Neuronal stem cell (in vitro differentiated cells): ENCODE measurements around the gene CDC45.
A peak's percentile ranks its signal among the peaks of the same experiment; 100 is the strongest.

Experiments
- DNase-seq: peaks from one replicate; pipeline ENCODE4 v3.0.0-alpha.2; 2013; ENCODE audit warnings: low spot score
- H2AFZ ChIP-seq: one replicate; pipeline ENCODE4 v1.6.1; 2013; ENCODE audit warnings: mild to moderate bottlenecking, low read length, inconsistent platforms
- H2AK5ac ChIP-seq: 2 replicates; pipeline ENCODE4 v1.6.1; 2013; ENCODE audit warnings: low read depth, mild to moderate bottlenecking, inconsistent platforms, low read length, moderate library complexity, mixed read lengths
- H2BK120ac ChIP-seq: 2 replicates; pipeline ENCODE4 v1.6.1; 2013; ENCODE audit warnings: low read depth, mild to moderate bottlenecking, inconsistent platforms, low read length, moderate library complexity, mixed read lengths
- H2BK12ac ChIP-seq: one replicate; pipeline ENCODE4 v1.6.1; 2013; ENCODE audit warnings: low read length, inconsistent platforms
- H2BK15ac ChIP-seq: 2 replicates; pipeline ENCODE4 v1.6.1; 2013; ENCODE audit warnings: mild to moderate bottlenecking, low read length, inconsistent platforms, mixed read lengths
- H2BK5ac ChIP-seq: one replicate; pipeline ENCODE4 v1.6.1; 2013; ENCODE audit warnings: inconsistent platforms, mild to moderate bottlenecking, low read length, moderate library complexity
- H3K14ac ChIP-seq: one replicate; pipeline ENCODE4 v1.6.1; 2013; ENCODE audit warnings: low read length, inconsistent platforms
- H3K18ac ChIP-seq: 2 replicates; pipeline ENCODE4 v1.6.1; 2013; ENCODE audit warnings: low read length, inconsistent platforms
- H3K23ac ChIP-seq: 2 replicates; pipeline ENCODE4 v1.6.1; 2013; ENCODE audit warnings: low read depth, mild to moderate bottlenecking, mixed read lengths, low read length, inconsistent platforms; ENCODE audit not compliant: poor library complexity
- H3K27ac ChIP-seq: replicated peaks from 3 replicates; pipeline ENCODE4 v1.5.1; 2013; ENCODE audit warnings: low read length, inconsistent platforms
- H3K27me3 ChIP-seq, 3 experiments: 2 replicates each; pipeline ENCODE4 v1.6.1; 2013; ENCODE audit warnings: low read length in 3 of 3, mild to moderate bottlenecking in 2 of 3, inconsistent platforms in 1 of 3, low read depth in 1 of 3, mixed read lengths in 1 of 3, moderate library complexity in 1 of 3; ENCODE audit not compliant: control insufficient read depth in 3 of 3, insufficient read depth in 3 of 3
- H3K36me3 ChIP-seq, 2 donors: replicated peaks in 1 of 2; 2 replicates each; pipeline ENCODE4 v1.6.1; 2013; ENCODE audit warnings: low read length in 2 of 2; ENCODE audit not compliant: control insufficient read depth in 2 of 2, insufficient read depth in 2 of 2
- H3K4ac ChIP-seq: 2 replicates; pipeline ENCODE4 v1.6.1; 2013; ENCODE audit warnings: inconsistent platforms, mild to moderate bottlenecking, low read length, moderate library complexity
- H3K4me1 ChIP-seq, 2 donors: 1 replicate in 1 of 2; 2 replicates in 1 of 2; pipeline ENCODE4 v1.6.1; 2013; ENCODE audit warnings: low read length in 2 of 2, low read depth in 1 of 2; ENCODE audit not compliant: control insufficient read depth in 2 of 2, insufficient read depth in 1 of 2
- H3K4me2 ChIP-seq: one replicate; pipeline ENCODE4 v1.6.1; 2013; ENCODE audit warnings: mild to moderate bottlenecking, low read length, inconsistent platforms; ENCODE audit not compliant: insufficient read depth, poor library complexity, severe bottlenecking
- H3K4me3 ChIP-seq, 2 donors: 2 replicates each; pipeline ENCODE4 v1.5.1; 2013; ENCODE audit warnings: low read length in 2 of 2, mild to moderate bottlenecking in 2 of 2, inconsistent platforms in 1 of 2, moderate library complexity in 1 of 2
- H3K79me1 ChIP-seq: one replicate; pipeline ENCODE4 v1.6.1; 2013; ENCODE audit warnings: low read depth, mild to moderate bottlenecking, inconsistent platforms, low read length, moderate library complexity
- H3K9ac ChIP-seq: one replicate; pipeline ENCODE4 v1.6.1; 2013; ENCODE audit warnings: mild to moderate bottlenecking, low read depth, low read length, inconsistent platforms; ENCODE audit not compliant: poor library complexity
- H3K9me3 ChIP-seq, 2 donors: replicated peaks in 1 of 2; 2 replicates each; pipeline versions ENCODE3 to v1.6.1; 2013; ENCODE audit warnings: low read length in 2 of 2, mild to moderate bottlenecking in 2 of 2, inconsistent platforms in 1 of 2, low read depth in 1 of 2, mixed read lengths in 1 of 2, moderate library complexity in 1 of 2; ENCODE audit not compliant: control insufficient read depth in 2 of 2, insufficient read depth in 1 of 2
- H4K8ac ChIP-seq: one replicate; pipeline ENCODE4 v1.6.1; 2013; ENCODE audit warnings: low read depth, mild to moderate bottlenecking, inconsistent platforms, low read length, moderate library complexity
- H4K91ac ChIP-seq: one replicate; pipeline ENCODE4 v1.6.1; 2013; ENCODE audit warnings: low read length, low read depth, mild to moderate bottlenecking, inconsistent platforms; ENCODE audit not compliant: poor library complexity
- WGBS, 2 donors: extraction: QIAGEN DNeasy Blood & Tissue Kit; methylation state at CpG; one replicate each; pipeline ENCODE4 v1.1.7; 2013; ENCODE audit warnings: missing lambda C conversion rate in 2 of 2, mixed read lengths in 1 of 2; ENCODE audit not compliant: insufficient read length in 2 of 2, insufficient replicate concordance in 1 of 2; ENCODE audit errors: extremely low coverage in 2 of 2; 5-methylcytosine and 5-hydroxymethylcytosine counted together

The CDC45 gene

DNA sequence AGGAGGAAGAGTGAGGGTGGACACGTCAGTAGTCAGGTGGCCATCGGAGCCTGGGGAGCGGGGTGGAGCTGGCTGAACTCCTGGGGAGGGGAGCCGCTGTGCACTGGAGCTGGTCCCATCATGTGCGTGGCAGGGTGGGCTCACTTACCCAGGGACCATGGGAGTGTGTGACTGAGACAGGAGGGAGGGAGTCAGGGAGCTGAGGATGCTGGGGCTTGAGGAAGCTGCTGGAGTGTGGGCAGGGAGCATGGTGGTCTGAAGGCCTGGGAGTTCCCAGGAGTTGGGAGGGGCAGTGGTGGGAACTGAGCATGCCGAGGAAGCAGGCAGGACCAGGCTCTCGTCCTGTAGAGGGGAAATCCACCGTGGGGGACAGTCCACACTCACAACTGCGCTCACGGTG is 26.5 kb downstream of the CDC45 start:
- peak overlapping the region; percentile 18 for H2BK12ac ChIP-seq
- H2BK5ac ChIP-seq: peak overlapping the region; percentile 71
- peak overlapping the region; percentile 53 for H3K18ac ChIP-seq
- H2AFZ ChIP-seq: no peak overlapping the region
- H3K14ac ChIP-seq: no peak overlapping the region
- H3K9ac ChIP-seq: peak overlapping the region; percentile 68
- H3K27ac ChIP-seq: no peak overlapping the region
- H3K23ac ChIP-seq: peak overlapping the region; percentile 82
- no peak overlapping the region for H3K4me2 ChIP-seq
- DNase-seq: no peak
- H3K4ac ChIP-seq: no peak overlapping the region
- H4K8ac ChIP-seq: no peak overlapping the region
- H3K36me3 ChIP-seq: peaks cover 29 to 90% of the 10 kb centered on the region in 2 donors
- H3K4me3 ChIP-seq: peak overlapping the region in 1 of 2 donors; percentile 16
- H2BK15ac ChIP-seq: no peak overlapping the region
- H4K91ac ChIP-seq: no peak overlapping the region
- no peak overlapping the region for H2AK5ac ChIP-seq
- no peaks in the 10 kb centered on the region for H3K9me3 ChIP-seq
- no peaks in the 10 kb centered on the region for H3K4me1 ChIP-seq
- no CpG with 5 or more reads among the region's 10 CpGs for WGBS, 2 donors
- no peak overlapping the region for H2BK120ac ChIP-seq
- H3K79me1 ChIP-seq: peaks cover 5% of the 10 kb centered on the region
- no peaks in the 10 kb centered on the region for H3K27me3 ChIP-seq

DNA sequence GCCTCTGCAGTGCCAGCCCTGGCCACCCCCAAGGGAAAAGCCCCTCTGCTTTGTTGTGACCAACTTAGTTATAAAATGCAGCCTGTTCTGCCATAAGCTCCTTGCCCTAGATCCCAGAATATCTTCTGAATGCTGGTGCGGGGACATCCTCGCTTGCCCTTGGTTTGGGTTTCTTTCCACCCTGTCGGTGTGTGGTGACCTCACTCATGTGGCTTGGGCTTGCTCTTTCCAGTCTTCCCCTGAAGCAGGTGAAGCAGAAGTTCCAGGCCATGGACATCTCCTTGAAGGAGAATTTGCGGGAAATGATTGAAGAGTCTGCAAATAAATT is 27.8 kb downstream of the CDC45 start:
- Histone ChIP-seq H3K4me3 (no peak overlapping the region), H2AK5ac (no peak overlapping the region), H2BK120ac (no peak overlapping the region), H3K36me3 (peaks cover 32 to 95% of the 10 kb centered on the region in 2 donors), H2AFZ (no peak overlapping the region), H3K4me2 (no peak overlapping the region), H3K27ac (no peak overlapping the region), H2BK5ac (peak overlapping the region; percentile 29), H3K18ac (no peak overlapping the region), H3K4ac (no peak overlapping the region), H3K9me3 (no peaks in the 10 kb centered on the region), H3K23ac (peak overlapping the region; percentile 68), H3K27me3 (no peaks in the 10 kb centered on the region), H2BK15ac (no peak overlapping the region), H3K79me1 (peaks cover 5% of the 10 kb centered on the region), H2BK12ac (no peak overlapping the region), H3K9ac (no peak overlapping the region), H3K4me1 (no peaks in the 10 kb centered on the region), H4K91ac (no peak overlapping the region), H3K14ac (no peak overlapping the region), H4K8ac (no peak overlapping the region)
- DNase-seq: no peak
- WGBS, 2 donors: no CpG with 5 or more reads among the region's 4 CpGs

DNA sequence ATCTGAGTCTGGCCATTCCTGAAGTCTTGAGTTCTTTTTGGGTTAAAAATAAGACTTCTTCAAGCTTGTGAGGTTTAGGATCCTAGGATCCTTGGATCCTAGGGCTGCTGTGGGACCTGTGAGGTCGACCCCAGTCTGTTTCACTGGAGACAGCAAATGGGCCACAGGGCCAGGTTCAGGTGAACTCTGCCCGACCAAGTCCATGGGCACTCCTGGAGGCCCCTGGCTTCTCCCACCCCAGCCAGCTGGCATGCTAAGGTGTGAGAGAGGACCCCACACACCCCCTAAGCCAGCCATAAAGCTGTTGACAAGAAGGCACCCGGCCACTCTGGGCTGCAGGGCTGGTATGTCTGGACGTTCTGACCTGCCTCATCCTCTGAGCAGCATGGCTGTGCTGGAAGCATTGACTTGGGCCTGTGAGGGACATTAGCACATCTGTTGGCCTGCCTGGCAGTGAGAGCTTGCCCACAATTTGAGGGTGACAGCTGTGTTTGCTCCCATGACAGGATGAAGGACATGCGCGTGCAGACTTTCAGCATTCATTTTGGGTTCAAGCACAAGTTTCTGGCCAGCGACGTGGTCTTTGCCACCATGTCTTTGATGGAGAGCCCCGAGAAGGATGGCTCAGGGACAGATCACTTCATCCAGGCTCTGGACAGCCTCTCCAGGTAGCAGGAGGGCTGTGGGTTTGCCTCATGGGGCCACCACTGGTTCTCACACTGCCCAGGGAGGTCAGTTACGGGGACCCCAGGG is 28.5 kb downstream of the CDC45 start:
- Histone ChIP-seq H3K4me1 (no peaks in the 10 kb centered on the region), H2BK5ac (no peak overlapping the region), H3K4me3 (no peak overlapping the region), H3K14ac (no peak overlapping the region), H2BK12ac (no peak overlapping the region), H3K9ac (peak overlapping the region; percentile 72), H3K23ac (no peak overlapping the region), H2AFZ (no peak overlapping the region), H3K79me1 (peaks cover 5% of the 10 kb centered on the region), H3K36me3 (peaks cover 34 to 95% of the 10 kb centered on the region in 2 donors), H4K8ac (no peak overlapping the region), H3K27ac (no peak overlapping the region), H3K27me3 (no peaks in the 10 kb centered on the region), H4K91ac (no peak overlapping the region), H2AK5ac (no peak overlapping the region), H3K4me2 (no peak overlapping the region), H2BK15ac (no peak overlapping the region), H3K18ac (no peak overlapping the region), H3K9me3 (peaks cover 0 to 3% of the 10 kb centered on the region in 2 donors), H3K4ac (no peak overlapping the region), H2BK120ac (no peak overlapping the region)
- no peak for DNase-seq
- WGBS, 2 donors: no CpG with 5 or more reads among the region's 10 CpGs

DNA sequence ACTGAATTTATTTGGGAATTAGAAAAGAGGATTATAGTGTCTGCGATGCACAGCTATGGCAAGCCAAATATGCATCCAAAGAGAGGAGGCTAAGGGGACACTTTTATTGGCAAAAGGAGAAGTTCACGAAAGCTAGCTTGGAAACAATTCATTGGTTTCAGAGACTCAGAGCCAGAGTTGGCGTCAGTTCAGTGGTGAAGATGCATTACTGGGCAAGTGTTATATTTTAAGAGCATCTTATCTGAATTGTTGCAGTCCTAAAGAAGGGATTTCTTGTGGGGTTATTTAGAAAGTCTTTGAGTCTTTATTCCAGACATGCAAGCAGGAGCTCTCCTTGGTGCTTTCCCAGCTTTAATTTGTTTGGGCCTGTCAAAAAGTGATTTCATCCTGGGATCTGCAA is 29.5 kb downstream of the CDC45 start:
- H2BK120ac ChIP-seq: no peak overlapping the region
- no peak overlapping the region for H3K4me2 ChIP-seq
- H3K14ac ChIP-seq: no peak overlapping the region
- no peak overlapping the region for H3K27ac ChIP-seq
- DNase-seq: no peak
- no peak overlapping the region for H3K18ac ChIP-seq
- no peak overlapping the region for H4K8ac ChIP-seq
- H3K23ac ChIP-seq: no peak overlapping the region
- no peak overlapping the region for H2BK12ac ChIP-seq
- H4K91ac ChIP-seq: no peak overlapping the region
- no peak overlapping the region for H2BK15ac ChIP-seq
- H3K4ac ChIP-seq: no peak overlapping the region
- no peaks in the 10 kb centered on the region for H3K27me3 ChIP-seq
- no peak overlapping the region for H2AFZ ChIP-seq
- no peak overlapping the region for H2BK5ac ChIP-seq
- peaks cover 37 to 95% of the 10 kb centered on the region in 2 donors for H3K36me3 ChIP-seq
- peaks cover 5% of the 10 kb centered on the region for H3K79me1 ChIP-seq
- H3K9me3 ChIP-seq: peaks cover 0 to 9% of the 10 kb centered on the region in 2 donors
- no peaks in the 10 kb centered on the region for H3K4me1 ChIP-seq
- H3K4me3 ChIP-seq: no peak overlapping the region
- H3K9ac ChIP-seq: no peak overlapping the region
- WGBS, 2 donors: no CpG with 5 or more reads among the region's 3 CpGs
- H2AK5ac ChIP-seq: no peak overlapping the region
